MG63 (cell line): ENCODE measurements around the gene MTHFD2. TPM values are rescaled to one million over a fixed set of nuclear protein-coding genes. Genes with fewer than 3 reads are reported as not detected.

Source experiments
- total RNA-seq: library from RNA; depleted of rRNA; stranded (reverse); fragments of >200 nt; shearing (Covaris generic); gene quantifications from 2 replicates; pipeline ENCODE4 v1.2.3, GENCODE V29; 2014; ENCODE audit warnings: low replicate concordance; rRNA removed

The MTHFD2 gene
- total RNA-seq, 1 experiment from 2014 or later: 448 TPM

Other genes with a start within 250 kb of the MTHFD2 start
- 1.6 and 2.1 TPM in 2 replicates for gene TET3, start 213.7 kb upstream of the MTHFD2 start, total RNA-seq
- gene BOLA3, start 50.7 kb upstream of the MTHFD2 start, total RNA-seq: 132 and 206 TPM in 2 replicates
- gene MOB1A, start 19.7 kb upstream of the MTHFD2 start, total RNA-seq: 95.6 and 187 TPM in 2 replicates
- gene SLC4A5, start 144.8 kb downstream of the MTHFD2 start, total RNA-seq: under 0.01 TPM in 1 of 2 replicates, not detected in the other
- gene DCTN1, start 181.7 kb downstream of the MTHFD2 start, total RNA-seq: 99.3 and 150 TPM in 2 replicates
- gene C2orf81, start 223.0 kb downstream of the MTHFD2 start, total RNA-seq: not detected in 2 replicates
- 25.3 and 26.9 TPM in 2 replicates for gene WDR54, start 223.1 kb downstream of the MTHFD2 start, total RNA-seq
- gene RTKN, start 243.3 kb downstream of the MTHFD2 start, total RNA-seq: 8.8 and 12.7 TPM in 2 replicates